ENCODE data around the gene FOXN3.

The FOXN3 gene

GRCh38 chr14:89422181-89422951, 5.3 kb upstream of the FOXN3 start:
- no peak overlapping the region for H3K27ac ChIP-seq
- ChIA-PET CTCF (no interaction called here), POLR2A (ENCODE audit: low non-redundant PET) (no interaction called here)
- no peak for DNase-seq (ENCODE audit: low spot score)
- TF ChIP-seq CTCF (conservative IDR thresholded peaks at IDR 0.05; ENCODE audit: low read depth), result no peak

- TF ChIP-seq CTCF (conservative IDR thresholded peaks at IDR 0.05; ENCODE audit: low read depth), result no peak
- H3K27ac ChIP-seq, result no peak overlapping the region
- POLR2A ChIA-PET (ENCODE audit: low non-redundant PET), result no interaction called here
- CTCF ChIA-PET, result interaction anchor here (0.6 kb wide), 1 partner anchor 254 kb away, joined by 3 read pairs; no protein-coding TSS in a partner anchor
- no peak for DNase-seq (ENCODE audit: low spot score)
These were observed 3.5 kb upstream of the FOXN3 start for GRCh38 chr14:89420502-89420901.

- H3K27ac ChIP-seq, result no peak overlapping the region
- no peak for DNase-seq (ENCODE audit: low spot score)
- ChIA-PET CTCF (interaction anchor here (0.6 kb wide), 1 partner anchor 254 kb away, joined by 3 read pairs; no protein-coding TSS in a partner anchor), POLR2A (ENCODE audit: low non-redundant PET) (no interaction called here)
- no peak for TF ChIP-seq CTCF (conservative IDR thresholded peaks at IDR 0.05; ENCODE audit: low read depth)
These were observed 3.0 kb upstream of the FOXN3 start for GRCh38 chr14:89419973-89420482.

- CTCF ChIA-PET, result interaction anchor here (0.8 kb wide), 1 partner anchor 23 kb away, joined by 3 read pairs; no protein-coding TSS in a partner anchor
These were observed 1.9 kb upstream of the FOXN3 start for GRCh38 chr14:89418976-89419375.

GRCh38 chr14:89418452-89418851, 1.4 kb upstream of the FOXN3 start:
- no peak for DNase-seq (ENCODE audit: low spot score)
- TF ChIP-seq CTCF (conservative IDR thresholded peaks at IDR 0.05; ENCODE audit: low read depth), result no peak
- H3K27ac ChIP-seq, result peak overlapping the region; percentile 89
- ChIA-PET POLR2A (ENCODE audit: low non-redundant PET) (no interaction called here), CTCF (interaction anchor here (0.8 kb wide), 1 partner anchor 24 kb away, joined by 3 read pairs; no protein-coding TSS in a partner anchor)

More at GRCh38 chr14:89418976-89419375, 1.9 kb upstream of the FOXN3 start:
- peak overlapping the region; percentile 89 for H3K27ac ChIP-seq
- POLR2A ChIA-PET (ENCODE audit: low non-redundant PET), result no interaction called here
- TF ChIP-seq CTCF (conservative IDR thresholded peaks at IDR 0.05; ENCODE audit: low read depth), result no peak
- DNase-seq (ENCODE audit: low spot score), result no peak

GRCh38 chr14:89417465-89418225, 612 bp upstream of the FOXN3 start:
- DNase-seq (ENCODE audit: low spot score), result no peak
- peak; percentile 56 for TF ChIP-seq CTCF (conservative IDR thresholded peaks at IDR 0.05; ENCODE audit: low read depth)
- peak overlapping the region; percentile 89 for H3K27ac ChIP-seq
- POLR2A ChIA-PET (ENCODE audit: low non-redundant PET), result no interaction called here
- CTCF ChIA-PET, result interaction anchor here (0.6 kb wide), 1 partner anchor 236 kb away, joined by 3 read pairs; no protein-coding TSS in a partner anchor
